ENCODE measurements around the gene ITGB5. TPM values are rescaled to one million over a fixed set of nuclear protein-coding genes. Genes with fewer than 3 reads are reported as not detected.

Gene ITGB5
- total RNA-seq, 6 experiments from 2014 or later, result 61.3 to 125 (median 98.4) TPM

DNA sequence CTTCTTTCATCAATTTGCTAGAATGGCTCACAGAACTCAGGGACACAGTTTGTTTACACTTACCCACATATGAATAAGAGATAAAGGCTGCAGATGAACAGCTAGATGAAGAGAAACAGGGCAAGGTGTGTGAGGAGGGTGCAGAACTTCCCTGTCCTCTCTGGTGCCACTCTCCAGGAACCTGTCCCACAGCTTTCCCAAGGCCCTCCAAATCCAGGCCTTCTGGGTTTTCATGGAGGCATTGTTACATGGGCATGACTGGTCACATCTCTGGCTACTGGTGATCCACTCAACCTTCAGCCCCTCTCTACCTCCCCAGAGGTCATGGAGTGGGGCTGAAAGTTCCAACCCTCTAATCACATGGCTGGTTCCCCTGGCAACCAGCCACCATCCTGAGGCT, 73.6 kb downstream of the ITGB5 start:
- H3K27ac ChIP-seq, result peak overlapping the region; percentile 72 to 84 (median 79)
- no peaks in the 10 kb centered on the region for H3K9me3 ChIP-seq
- peaks cover 0 to 54% (median 20%) of the 10 kb centered on the region in 4 donors for H3K4me1 ChIP-seq
- no peak overlapping the region for H3K4me3 ChIP-seq
- ATAC-seq (peak in 1 of 4 donors; percentile 3), DNase-seq (no peak)
- intact Hi-C loops (cut with DNase I), result no loop called here
- H3K27me3 ChIP-seq, result no peaks in the 10 kb centered on the region
- peaks cover 0 to 8% (median 4%) of the 10 kb centered on the region in 4 donors for H3K36me3 ChIP-seq
- TF ChIP-seq, protein P1, sequence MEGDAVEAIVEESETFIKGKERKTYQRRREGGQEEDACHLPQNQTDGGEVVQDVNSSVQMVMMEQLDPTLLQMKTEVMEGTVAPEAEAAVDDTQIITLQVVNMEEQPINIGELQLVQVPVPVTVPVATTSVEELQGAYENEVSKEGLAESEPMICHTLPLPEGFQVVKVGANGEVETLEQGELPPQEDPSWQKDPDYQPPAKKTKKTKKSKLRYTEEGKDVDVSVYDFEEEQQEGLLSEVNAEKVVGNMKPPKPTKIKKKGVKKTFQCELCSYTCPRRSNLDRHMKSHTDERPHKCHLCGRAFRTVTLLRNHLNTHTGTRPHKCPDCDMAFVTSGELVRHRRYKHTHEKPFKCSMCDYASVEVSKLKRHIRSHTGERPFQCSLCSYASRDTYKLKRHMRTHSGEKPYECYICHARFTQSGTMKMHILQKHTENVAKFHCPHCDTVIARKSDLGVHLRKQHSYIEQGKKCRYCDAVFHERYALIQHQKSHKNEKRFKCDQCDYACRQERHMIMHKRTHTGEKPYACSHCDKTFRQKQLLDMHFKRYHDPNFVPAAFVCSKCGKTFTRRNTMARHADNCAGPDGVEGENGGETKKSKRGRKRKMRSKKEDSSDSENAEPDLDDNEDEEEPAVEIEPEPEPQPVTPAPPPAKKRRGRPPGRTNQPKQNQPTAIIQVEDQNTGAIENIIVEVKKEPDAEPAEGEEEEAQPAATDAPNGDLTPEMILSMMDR (IDR thresholded peaks at IDR 0.05), result no peak
- TF ChIP-seq POLR2A (IDR thresholded peaks at IDR 0.05), result no peak

DNA sequence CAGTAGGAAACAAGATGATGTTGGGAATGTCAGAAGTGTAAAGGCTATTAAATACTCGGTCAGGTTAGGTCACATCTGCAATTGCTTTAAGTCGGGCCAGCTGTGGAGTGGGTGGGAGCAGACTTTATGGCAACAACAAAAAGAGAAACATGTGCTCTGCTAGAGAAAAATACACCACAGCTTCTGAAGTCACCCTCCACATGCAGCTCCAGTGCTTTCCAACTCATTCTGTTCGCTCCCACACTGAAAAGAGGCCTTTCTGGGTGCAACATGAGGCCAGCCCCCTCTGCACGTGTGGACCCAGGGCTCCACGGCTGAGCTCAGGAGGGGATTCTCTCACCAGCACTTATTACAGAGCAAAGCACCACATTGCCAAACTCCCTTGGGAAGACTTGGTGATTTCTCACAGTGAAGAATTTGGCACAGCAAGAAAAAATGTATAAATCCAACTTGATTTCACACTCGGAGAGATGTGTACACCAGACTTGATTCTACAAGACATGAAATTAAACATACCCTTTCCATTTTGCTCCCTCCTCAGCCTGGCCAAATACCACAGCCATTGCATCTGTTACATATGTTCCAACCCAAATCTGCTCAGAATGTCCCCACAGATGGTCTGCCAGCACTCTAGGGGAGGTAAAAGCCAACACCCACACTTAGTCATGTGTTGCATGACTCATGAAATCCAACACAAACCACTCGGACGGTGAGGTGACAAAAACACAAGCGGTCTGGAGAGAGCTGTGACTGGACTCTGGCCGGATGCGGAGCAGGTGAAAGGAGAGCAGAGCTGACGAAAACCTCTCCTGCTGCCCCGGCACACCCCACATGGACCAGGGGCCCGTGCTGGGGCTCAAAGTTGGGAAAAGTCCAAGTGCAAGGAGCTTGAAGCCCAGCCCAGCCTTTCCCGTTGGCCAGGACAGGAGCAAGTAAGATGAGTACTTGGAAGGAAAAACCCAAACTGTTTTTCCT, 74.6 kb downstream of the ITGB5 start:
- Histone ChIP-seq H3K36me3 (peaks cover 0 to 12% (median 4%) of the 10 kb centered on the region in 4 donors), H3K4me3 (no peak overlapping the region), H3K4me1 (peaks cover 0 to 48% (median 18%) of the 10 kb centered on the region in 4 donors), H3K9me3 (no peaks in the 10 kb centered on the region), H3K27me3 (no peaks in the 10 kb centered on the region), H3K27ac (peak overlapping the region; percentile 72 to 84 (median 79))
- DNase-seq (peak; percentile 84 to 90 (median 86)), ATAC-seq (peak; percentile 73 to 81 (median 75))
- intact Hi-C loops (cut with DNase I), result no loop called here
- WGBS (ENCODE audit: insufficient coverage, low coverage, low lambda C conversion rate, missing lambda C conversion rate), result 23% methylated on average over 11 of the region's 15 CpGs
- peak; percentile 62 for TF ChIP-seq POLR2A (IDR thresholded peaks at IDR 0.05)
- TF ChIP-seq, protein P1 (IDR thresholded peaks at IDR 0.05), result no peak

DNA sequence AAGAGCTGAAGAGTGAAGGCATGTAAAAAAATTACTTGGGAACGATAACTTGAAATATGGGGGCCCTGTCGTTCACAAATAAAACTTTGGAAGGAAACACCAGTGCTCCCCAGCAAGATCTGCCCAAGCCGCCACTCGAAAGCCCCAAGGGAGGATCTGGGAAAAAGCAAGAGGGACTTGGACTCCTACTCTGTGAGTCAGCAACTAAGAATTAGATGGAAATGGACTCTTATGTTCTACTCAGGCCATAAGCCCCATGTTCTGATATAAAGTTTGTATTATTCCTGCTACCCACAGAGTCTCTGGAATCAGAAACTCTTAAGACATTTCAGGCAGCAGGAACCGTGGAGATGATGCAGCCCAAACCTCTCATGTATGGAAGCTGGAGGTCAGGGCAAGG, 75.7 kb downstream of the ITGB5 start:
- Histone ChIP-seq H3K4me1 (peaks cover 0 to 48% (median 18%) of the 10 kb centered on the region in 4 donors), H3K27ac (peak overlapping the region; percentile 22 to 84 (median 72)), H3K36me3 (peaks cover 0 to 7% (median 0%) of the 10 kb centered on the region in 4 donors), H3K27me3 (no peaks in the 10 kb centered on the region), H3K4me3 (no peak overlapping the region), H3K9me3 (no peaks in the 10 kb centered on the region)
- 76% methylated on average over 5 of the region's 5 CpGs for WGBS (ENCODE audit: insufficient coverage, low coverage, low lambda C conversion rate, missing lambda C conversion rate)
- intact Hi-C loops (cut with DNase I), result no loop called here
- ATAC-seq (no peak), DNase-seq (no peak)
- TF ChIP-seq, protein P1 (IDR thresholded peaks at IDR 0.05), result no peak
- TF ChIP-seq POLR2A (IDR thresholded peaks at IDR 0.05), result no peak

DNA sequence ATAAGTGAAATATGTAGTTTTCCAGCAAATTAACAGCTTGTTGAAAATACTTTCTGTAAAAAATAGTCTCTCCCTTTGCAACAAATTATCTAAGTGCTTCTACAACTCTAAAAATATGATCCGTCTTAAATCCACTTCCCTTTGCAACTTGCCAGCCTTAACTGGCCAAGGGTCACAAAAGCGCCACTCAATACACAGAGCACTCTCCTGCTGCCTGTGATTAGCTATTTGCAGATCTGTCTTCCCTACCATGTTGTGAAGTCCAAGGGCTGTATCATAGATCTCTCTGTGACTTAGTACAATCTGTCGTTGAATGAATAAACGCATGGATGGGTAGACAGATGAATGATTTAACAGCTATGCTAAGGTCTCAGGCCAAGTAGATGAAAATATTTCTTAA, 76.2 kb downstream of the ITGB5 start:
- peak overlapping the region in 2 of 3 donors; percentile 22 to 84 for H3K27ac ChIP-seq
- DNase-seq, result no peak
- peaks cover 0 to 7% (median 0%) of the 10 kb centered on the region in 4 donors for H3K36me3 ChIP-seq
- intact Hi-C loops (cut with DNase I), result no loop called here
- TF ChIP-seq, protein P1 (IDR thresholded peaks at IDR 0.05), result no peak
- no peak for TF ChIP-seq POLR2A (IDR thresholded peaks at IDR 0.05)
- H3K4me1 ChIP-seq, result peaks cover 0 to 48% (median 18%) of the 10 kb centered on the region in 4 donors
- no peaks in the 10 kb centered on the region for H3K27me3 ChIP-seq
- 29% methylated on average over 4 of the region's 4 CpGs for WGBS (ENCODE audit: insufficient coverage, low coverage, low lambda C conversion rate, missing lambda C conversion rate)
- peak; percentile 8 to 57 (median 44) for ATAC-seq
- H3K4me3 ChIP-seq, result no peak overlapping the region
- no peaks in the 10 kb centered on the region for H3K9me3 ChIP-seq

All from right lobe of liver (tissue), 6 donors.